Psoas muscle (tissue), 8 donors: Measurements from ENCODE around the gene SLC12A6. TPM values are rescaled to one million over a fixed set of nuclear protein-coding genes. Genes with fewer than 3 reads are reported as not detected.
A peak's percentile ranks its signal among the peaks of the same experiment; 100 is the strongest.

Experiments used
- ATAC-seq, 4 donors: fragments of 200-7000 bp; cut with Tn5 transposase; one replicate each; pipeline ENCODE4 v1.9.1; 2020; ENCODE audit warnings: moderate library complexity in 3 of 4, mild to moderate bottlenecking in 2 of 4
- DNase-seq, 2 donors: peaks; one replicate each; pipeline ENCODE4 v3.0.0-alpha.2; 2020
- H3K27ac ChIP-seq: fragments of 200-600 bp; one replicate; pipeline ENCODE4 v1.8.0; 2022
- H3K27me3 ChIP-seq, 3 donors: fragments of 200-600 bp in 1 of 3; one replicate each; pipeline versions ENCODE4 v1.6.1 to v1.8.0; 2013 to 2022; ENCODE audit warnings: low read length in 2 of 3, mild to moderate bottlenecking in 2 of 3, moderate library complexity in 1 of 3; ENCODE audit not compliant: insufficient read depth in 3 of 3
- H3K36me3 ChIP-seq, 2 donors: fragments of 200-600 bp in 1 of 2; one replicate each; pipeline versions ENCODE4 v1.6.1 to v1.8.0; 2013 to 2022; ENCODE audit warnings: low read depth in 1 of 2, mild to moderate bottlenecking in 1 of 2, moderate library complexity in 1 of 2; ENCODE audit not compliant: insufficient read depth in 1 of 2
- H3K4me1 ChIP-seq: fragments of 200-600 bp; one replicate; pipeline ENCODE4 v1.8.0; 2022
- H3K4me3 ChIP-seq: fragments of 200-600 bp; one replicate; pipeline ENCODE4 v1.8.0; 2022; ENCODE audit warnings: mild to moderate bottlenecking
- H3K9me3 ChIP-seq: fragments of 200-600 bp; one replicate; pipeline ENCODE4 v1.8.0; 2022
- WGBS, 3 donors: extraction: QIAGEN DNeasy Blood & Tissue Kit; methylation state at CpG; one replicate each; pipeline versions ENCODE4 v1.1.6 to v1.1.7; 2013; 5-methylcytosine and 5-hydroxymethylcytosine counted together
- intact Hi-C, 2 donors: fragments of 100-400 bp; cut with DNase I; formaldehyde crosslinking; loops; one replicate each; pipeline versions ENCODE4 v1.11.0 to v1.14.2; 2022
- polyA plus RNA-seq, 3 donors: library from polyadenylated mRNA; stranded (reverse); fragments of 200-250 nt; gene quantifications; one replicate each; pipeline ENCODE4 v1.2.3, GENCODE V29; 2013
- total RNA-seq, 4 donors: library from RNA; stranded (reverse); fragmentation: NEBNext Ultra II Directional in 2 of 4; extraction: Animal tissue kit (Norgen Biotek cat#: 25700) in 2 of 4; gene quantifications; one replicate each; pipeline versions ENCODE4 v1.2.1 to v1.2.4, GENCODE V29; 2021 to 2023
- TF ChIP-seq, protein P1 (sequence below): fragments of 200-600 bp; IDR thresholded peaks from one replicate; pipeline ENCODE4 v1.8.0; 2022; ENCODE audit warnings: antibody characterized with exemption
- donor health status: healthy with polysubstance abuse.
- donor health status: DM: no; HTN: no; CAD: no; lungs with moderate emphysema.
- donor health status: Bipolar disorder and iron deficiency.
- donor health status: healthy.
- donor health status: DM: yes; HTN: yes; CAD: no.
- donor health status: DM: no; HTN: no; CAD: no.
- donor health status: DM: no; HTN: no; CAD: no.
- donor health status: DM: yes; HTN: yes; CAD: no.

Gene SLC12A6
- total and polyA plus RNA-seq, 7 donors: 2.3 to 22.1 (median 12.3) TPM

DNA sequence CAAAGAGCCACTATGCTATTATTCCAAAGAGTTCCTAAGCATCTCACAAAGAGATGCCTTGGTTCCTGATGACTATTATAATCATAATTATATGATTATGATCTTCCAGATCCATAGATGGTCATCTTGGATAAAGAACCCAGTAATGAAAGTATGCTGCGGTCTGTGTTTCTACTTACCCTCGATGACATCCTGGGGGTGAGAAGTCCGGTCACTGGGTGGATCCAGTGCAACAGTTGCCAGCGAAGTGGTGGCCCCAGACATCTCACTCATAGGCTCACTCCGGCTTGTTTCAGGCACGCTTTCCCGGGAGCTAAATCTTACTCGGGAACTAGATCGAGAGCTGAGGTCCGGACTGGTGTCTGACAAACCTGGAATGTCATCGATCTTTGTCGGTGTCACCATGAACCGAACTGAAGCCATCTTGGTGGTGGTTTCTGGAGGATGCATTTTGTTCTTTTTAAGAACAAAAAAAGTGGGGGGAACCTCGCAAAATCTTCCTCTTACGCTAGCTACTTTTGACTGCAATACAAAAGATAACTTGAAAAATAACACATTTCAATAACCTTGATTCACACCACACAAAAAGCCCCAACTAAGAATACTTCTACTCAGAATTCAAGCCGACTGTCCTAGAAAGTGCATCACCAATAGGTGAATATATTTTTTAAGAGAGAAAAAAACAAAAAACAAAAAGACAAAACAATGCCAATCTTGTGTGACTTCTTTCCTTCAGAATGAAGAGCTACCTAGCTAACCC is 1.2 kb downstream of the SLC12A6 start:
- H3K4me3 ChIP-seq: peak overlapping the region; percentile 78
- DNase-seq (no peak), ATAC-seq (no peak)
- peak overlapping the region; percentile 91 for H3K27ac ChIP-seq
- no peaks in the 10 kb centered on the region for H3K27me3 ChIP-seq
- 78 to 83% (median 81%) methylated on average over 16 of the region's 16 CpGs for WGBS, 3 donors
- TF ChIP-seq, protein P1, sequence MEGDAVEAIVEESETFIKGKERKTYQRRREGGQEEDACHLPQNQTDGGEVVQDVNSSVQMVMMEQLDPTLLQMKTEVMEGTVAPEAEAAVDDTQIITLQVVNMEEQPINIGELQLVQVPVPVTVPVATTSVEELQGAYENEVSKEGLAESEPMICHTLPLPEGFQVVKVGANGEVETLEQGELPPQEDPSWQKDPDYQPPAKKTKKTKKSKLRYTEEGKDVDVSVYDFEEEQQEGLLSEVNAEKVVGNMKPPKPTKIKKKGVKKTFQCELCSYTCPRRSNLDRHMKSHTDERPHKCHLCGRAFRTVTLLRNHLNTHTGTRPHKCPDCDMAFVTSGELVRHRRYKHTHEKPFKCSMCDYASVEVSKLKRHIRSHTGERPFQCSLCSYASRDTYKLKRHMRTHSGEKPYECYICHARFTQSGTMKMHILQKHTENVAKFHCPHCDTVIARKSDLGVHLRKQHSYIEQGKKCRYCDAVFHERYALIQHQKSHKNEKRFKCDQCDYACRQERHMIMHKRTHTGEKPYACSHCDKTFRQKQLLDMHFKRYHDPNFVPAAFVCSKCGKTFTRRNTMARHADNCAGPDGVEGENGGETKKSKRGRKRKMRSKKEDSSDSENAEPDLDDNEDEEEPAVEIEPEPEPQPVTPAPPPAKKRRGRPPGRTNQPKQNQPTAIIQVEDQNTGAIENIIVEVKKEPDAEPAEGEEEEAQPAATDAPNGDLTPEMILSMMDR: no peak
- H3K9me3 ChIP-seq: no peaks in the 10 kb centered on the region
- H3K36me3 ChIP-seq: peaks cover 0 to 28% of the 10 kb centered on the region in 2 donors
- peaks cover 34% of the 10 kb centered on the region for H3K4me1 ChIP-seq
- intact Hi-C loops: no loop called here

DNA sequence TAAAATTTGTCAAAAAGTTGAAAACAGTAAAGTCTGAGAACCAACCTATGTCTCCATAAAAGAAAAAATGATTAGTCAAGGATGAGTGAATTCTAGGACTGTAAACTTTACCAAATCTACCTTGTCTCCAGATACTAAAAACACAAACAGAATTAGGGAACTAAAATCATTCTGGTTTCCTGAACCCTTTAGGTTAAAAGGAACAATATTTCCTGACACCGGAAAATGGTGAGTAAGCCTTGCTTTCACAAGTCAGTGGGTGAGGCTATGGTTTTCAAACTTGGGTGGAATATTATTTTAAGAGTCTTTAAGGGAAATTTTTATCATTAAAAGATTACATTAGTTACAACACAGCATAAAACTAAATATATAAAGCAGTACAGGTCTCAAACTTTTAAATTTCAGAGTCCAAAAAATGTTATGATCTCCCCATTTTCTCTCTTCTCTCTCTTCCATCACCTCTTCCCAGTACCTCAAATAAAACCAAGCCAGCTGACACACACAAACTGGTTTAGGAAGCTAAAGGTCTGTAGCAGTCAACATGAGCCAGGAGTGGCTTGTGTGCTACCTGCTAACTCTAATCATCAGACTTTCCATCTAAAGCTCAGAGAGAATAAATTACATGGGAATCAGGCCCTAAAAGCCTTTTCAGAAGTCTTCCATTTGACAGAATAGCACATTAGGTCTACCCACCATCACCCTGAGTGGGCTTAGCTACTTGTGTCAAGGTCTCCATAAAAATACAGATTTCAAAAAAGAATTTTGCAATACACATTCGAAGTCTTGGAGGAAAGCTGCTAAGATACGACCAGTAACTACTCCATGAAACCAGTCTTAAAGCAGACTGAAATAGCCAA is 2.2 kb downstream of the SLC12A6 start:
- H3K36me3 ChIP-seq: peaks cover 0 to 22% of the 10 kb centered on the region in 2 donors
- peaks cover 32% of the 10 kb centered on the region for H3K4me1 ChIP-seq
- no peaks in the 10 kb centered on the region for H3K27me3 ChIP-seq
- H3K4me3 ChIP-seq: peak overlapping the region; percentile 78
- H3K27ac ChIP-seq: peak overlapping the region; percentile 91
- no peaks in the 10 kb centered on the region for H3K9me3 ChIP-seq
- 72 to 86% (median 82%) methylated on average over 3 of the region's 3 CpGs for WGBS, 3 donors
- TF ChIP-seq, protein P1: no peak
- intact Hi-C loops: no loop called here
- DNase-seq: no peak
- ATAC-seq: no peak

DNA sequence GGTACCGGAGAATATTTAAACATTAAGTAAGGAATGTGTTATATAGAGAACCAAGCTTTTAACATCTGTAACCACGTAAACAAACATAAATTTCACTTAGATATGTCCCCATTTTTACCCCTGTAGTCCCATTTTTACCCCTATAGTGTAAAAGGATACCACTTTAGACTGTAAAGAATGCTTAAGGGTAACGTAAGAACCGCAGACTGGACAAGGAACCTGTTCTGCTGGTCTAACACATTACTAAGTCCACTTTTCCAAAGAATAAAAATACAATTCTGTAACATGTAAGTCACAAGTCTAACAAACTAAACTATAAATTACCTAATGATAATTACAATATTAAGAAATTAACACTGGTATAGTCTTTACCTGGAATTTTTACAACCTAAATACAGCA is 2.9 kb downstream of the SLC12A6 start:
- Histone ChIP-seq H3K9me3 (no peaks in the 10 kb centered on the region), H3K4me1 (peaks cover 32% of the 10 kb centered on the region), H3K36me3 (peaks cover 0 to 15% of the 10 kb centered on the region in 2 donors), H3K4me3 (peak overlapping the region; percentile 78), H3K27me3 (no peaks in the 10 kb centered on the region), H3K27ac (peak overlapping the region; percentile 91)
- ATAC-seq (no peak), DNase-seq (no peak)
- TF ChIP-seq, protein P1: no peak
- WGBS, 3 donors: 32 to 61% (median 41%) methylated on average over 4 of the region's 4 CpGs
- intact Hi-C loops: no loop called here

DNA sequence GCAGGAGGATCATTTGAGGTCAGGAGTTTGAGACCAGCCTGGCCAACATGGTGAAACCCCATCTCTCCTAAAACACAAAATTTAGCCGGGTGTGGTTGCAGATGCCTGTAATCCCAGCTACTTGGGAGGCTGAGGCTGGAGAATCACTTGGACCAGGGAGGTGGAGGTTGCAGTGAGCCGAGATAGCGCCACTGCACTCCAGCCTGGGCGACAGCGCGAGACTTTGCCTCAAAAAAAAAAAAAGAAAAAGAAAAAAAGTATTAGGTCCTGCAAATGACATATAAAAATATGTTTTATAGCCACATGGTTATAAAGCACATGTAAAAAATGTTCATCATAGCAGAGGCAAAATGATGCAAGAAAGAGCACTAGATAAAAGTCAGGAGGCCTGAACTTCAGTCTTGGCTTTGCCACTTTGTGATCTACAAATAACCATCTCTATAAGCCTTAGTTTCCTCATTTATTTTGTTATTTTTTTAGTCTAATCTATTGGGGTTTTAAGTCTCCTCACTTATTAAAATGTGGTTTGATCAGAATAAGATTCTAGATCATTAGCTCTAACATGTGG is 4.9 kb downstream of the SLC12A6 start:
- H3K27me3 ChIP-seq: no peaks in the 10 kb centered on the region
- H3K36me3 ChIP-seq: peaks cover 0 to 10% of the 10 kb centered on the region in 2 donors
- no peaks in the 10 kb centered on the region for H3K9me3 ChIP-seq
- H3K4me1 ChIP-seq: peaks cover 32% of the 10 kb centered on the region
- H3K27ac ChIP-seq: no peak overlapping the region
- intact Hi-C loops: no loop called here
- DNase-seq (no peak), ATAC-seq (no peak)
- WGBS, 3 donors: 96 to 98% (median 97%) methylated on average over 6 of the region's 6 CpGs
- TF ChIP-seq, protein P1: no peak
- H3K4me3 ChIP-seq: no peak overlapping the region
